Natural killer cell (primary cell): ENCODE measurements around the gene FAM32A. TPM values are rescaled to one million over a fixed set of nuclear protein-coding genes. Genes with fewer than 3 reads are reported as not detected.

Source experiments
- ATAC-seq, 3 donors: fragments of 150-1000 bp in 2 of 3; fragments of 200-7000 bp in 1 of 3; cut with Tn5 transposase; 1 replicate in 1 of 3; 2 replicates in 2 of 3; pipeline ENCODE4 v1.10.0; 2021; ENCODE audit warnings: mild to moderate bottlenecking in 2 of 3, moderate library complexity in 2 of 3
- DNase-seq, 2 donors: peaks; one replicate each; pipeline versions ENCODE4 v3.0.0 to v3.0.0-alpha.2; 2013 to 2021; ENCODE audit warnings: mixed read lengths in 1 of 2
- H3K27ac ChIP-seq: one replicate; pipeline ENCODE4 v1.5.1; 2013; ENCODE audit warnings: mild to moderate bottlenecking, low read length
- H3K27me3 ChIP-seq: one replicate; pipeline ENCODE4 v1.6.1; 2013; ENCODE audit warnings: low read length; ENCODE audit not compliant: control insufficient read depth, insufficient read depth
- H3K36me3 ChIP-seq: one replicate; pipeline ENCODE4 v1.6.1; 2013; ENCODE audit warnings: low read length; ENCODE audit not compliant: control insufficient read depth, insufficient read depth
- H3K4me1 ChIP-seq: one replicate; pipeline ENCODE4 v1.6.1; 2013; ENCODE audit warnings: low read length; ENCODE audit not compliant: control insufficient read depth, insufficient read depth
- H3K4me3 ChIP-seq: one replicate; pipeline ENCODE4 v1.5.1; 2013; ENCODE audit warnings: low read length
- H3K9me3 ChIP-seq: one replicate; pipeline ENCODE4 v1.6.1; 2013; ENCODE audit warnings: low read length; ENCODE audit not compliant: control insufficient read depth, insufficient read depth
- H3K27ac Mint-ChIP-seq, 2 donors: one replicate each; pipeline ENCODE4 v1.8.0; 2022; ENCODE audit warnings: mild to moderate bottlenecking in 2 of 2, mixed read lengths in 2 of 2, moderate library complexity in 1 of 2
- H3K27me3 Mint-ChIP-seq, 2 donors: one replicate each; pipeline ENCODE4 v1.8.0; 2022; ENCODE audit warnings: low read depth in 2 of 2, mixed read lengths in 2 of 2
- H3K36me3 Mint-ChIP-seq: one replicate; pipeline ENCODE4 v1.8.0; 2022; ENCODE audit warnings: mixed read lengths
- H3K4me1 Mint-ChIP-seq, 2 donors: one replicate each; pipeline ENCODE4 v1.8.0; 2022; ENCODE audit warnings: mixed read lengths in 2 of 2
- H3K4me3 Mint-ChIP-seq: one replicate; pipeline ENCODE4 v1.8.0; 2022; ENCODE audit warnings: mild to moderate bottlenecking, moderate library complexity, mixed read lengths
- H3K9me3 Mint-ChIP-seq, 2 donors: one replicate each; pipeline ENCODE4 v1.8.0; 2022; ENCODE audit warnings: mixed read lengths in 2 of 2
- CTCF ChIP-seq: fragments of 200-600 bp; IDR thresholded peaks from one replicate; pipeline ENCODE4 v1.8.0; 2022; ENCODE audit warnings: antibody characterized with exemption
- WGBS: methylation state at CpG from one replicate; pipeline ENCODE4 v1.1.7; 2013; ENCODE audit warnings: missing lambda C conversion rate; ENCODE audit not compliant: insufficient coverage; 5-methylcytosine and 5-hydroxymethylcytosine counted together
- intact Hi-C: fragments of 100-400 bp; cut with micrococcal nuclease; formaldehyde crosslinking; loops from one replicate; pipeline ENCODE4 v1.14.2; 2022
- total RNA-seq, 4 donors: library from RNA; stranded (reverse); fragments of 120-200 nt in 1 of 4; gene quantifications; one replicate each; pipeline versions ENCODE4 v1.2.3 to v1.2.4, GENCODE V29; 2013 to 2022

FAM32A gene
- total RNA-seq, 3 donors from 2014 or later (not counting 1 experiment from before 2014, with no cell fraction given): 46.3 to 69.3 (median 63.3) TPM

GRCh38 chr19:16207063-16207462, 21.9 kb downstream of the FAM32A start:
- H3K4me1 Mint-ChIP-seq: peaks cover 3 to 21% of the 10 kb centered on the region in 2 donors
- H3K27me3 Mint-ChIP-seq: no peaks in the 10 kb centered on the region
- no peaks in the 10 kb centered on the region for H3K27me3 ChIP-seq
- peaks cover 12% of the 10 kb centered on the region for H3K36me3 Mint-ChIP-seq
- no peaks in the 10 kb centered on the region for H3K9me3 Mint-ChIP-seq
- H3K36me3 ChIP-seq: peaks cover 75% of the 10 kb centered on the region
- no peaks in the 10 kb centered on the region for H3K4me1 ChIP-seq
- intact Hi-C loops: no loop called here
- no peaks in the 10 kb centered on the region for H3K9me3 ChIP-seq
- peak overlapping the region in 1 of 2 donors; percentile 47 for H3K27ac Mint-ChIP-seq
- no peak for TF ChIP-seq CTCF
- H3K27ac ChIP-seq: no peak overlapping the region
- DNase-seq: no peak
- no peak overlapping the region for H3K4me3 Mint-ChIP-seq
- WGBS: 98% methylated on average over 10 of the region's 10 CpGs
- no peak for ATAC-seq
- H3K4me3 ChIP-seq: no peak overlapping the region

GRCh38 chr19:16207490-16208025, 22.3 kb downstream of the FAM32A start:
- H3K4me1 Mint-ChIP-seq: peaks cover 8 to 25% of the 10 kb centered on the region in 2 donors
- peaks cover 16% of the 10 kb centered on the region for H3K36me3 Mint-ChIP-seq
- no peaks in the 10 kb centered on the region for H3K9me3 Mint-ChIP-seq
- no peak for DNase-seq
- no peak overlapping the region for H3K27ac ChIP-seq
- H3K4me3 ChIP-seq: no peak overlapping the region
- WGBS: 92% methylated on average over 12 of the region's 12 CpGs
- no peak for ATAC-seq
- intact Hi-C loops: no loop called here
- H3K4me3 Mint-ChIP-seq: no peak overlapping the region
- H3K9me3 ChIP-seq: no peaks in the 10 kb centered on the region
- no peaks in the 10 kb centered on the region for H3K4me1 ChIP-seq
- H3K36me3 ChIP-seq: peaks cover 76% of the 10 kb centered on the region
- no peak overlapping the region for H3K27ac Mint-ChIP-seq
- no peaks in the 10 kb centered on the region for H3K27me3 Mint-ChIP-seq
- TF ChIP-seq CTCF: no peak
- no peaks in the 10 kb centered on the region for H3K27me3 ChIP-seq

- Mint-ChIP-seq H3K27me3 (no peaks in the 10 kb centered on the region), H3K27ac (no peak overlapping the region), H3K36me3 (peaks cover 20% of the 10 kb centered on the region), H3K9me3 (no peaks in the 10 kb centered on the region), H3K4me1 (peaks cover 14 to 25% of the 10 kb centered on the region in 2 donors), H3K4me3 (no peak overlapping the region)
- peak in 1 of 2 donors; percentile 27 for DNase-seq
- Histone ChIP-seq H3K27ac (no peak overlapping the region), H3K27me3 (no peaks in the 10 kb centered on the region), H3K9me3 (no peaks in the 10 kb centered on the region), H3K36me3 (peaks cover 71% of the 10 kb centered on the region), H3K4me3 (no peak overlapping the region), H3K4me1 (no peaks in the 10 kb centered on the region)
- no peak for ATAC-seq
- TF ChIP-seq CTCF: no peak
- 88% methylated on average over 19 of the region's 21 CpGs for WGBS
- intact Hi-C loops: no loop called here
Observed at GRCh38 chr19:16208064-16208759, 23.0 kb downstream of the FAM32A start.
